ENCODE data around the gene TUBB4A.
A peak's percentile ranks its signal among the peaks of the same experiment; 100 is the strongest.
"Not testable (repeated sequence)": the region's sequence is repeated elsewhere in the genome, so short reads cannot be mapped to it uniquely, and the experiment has no call there.

Gene TUBB4A

DNA sequence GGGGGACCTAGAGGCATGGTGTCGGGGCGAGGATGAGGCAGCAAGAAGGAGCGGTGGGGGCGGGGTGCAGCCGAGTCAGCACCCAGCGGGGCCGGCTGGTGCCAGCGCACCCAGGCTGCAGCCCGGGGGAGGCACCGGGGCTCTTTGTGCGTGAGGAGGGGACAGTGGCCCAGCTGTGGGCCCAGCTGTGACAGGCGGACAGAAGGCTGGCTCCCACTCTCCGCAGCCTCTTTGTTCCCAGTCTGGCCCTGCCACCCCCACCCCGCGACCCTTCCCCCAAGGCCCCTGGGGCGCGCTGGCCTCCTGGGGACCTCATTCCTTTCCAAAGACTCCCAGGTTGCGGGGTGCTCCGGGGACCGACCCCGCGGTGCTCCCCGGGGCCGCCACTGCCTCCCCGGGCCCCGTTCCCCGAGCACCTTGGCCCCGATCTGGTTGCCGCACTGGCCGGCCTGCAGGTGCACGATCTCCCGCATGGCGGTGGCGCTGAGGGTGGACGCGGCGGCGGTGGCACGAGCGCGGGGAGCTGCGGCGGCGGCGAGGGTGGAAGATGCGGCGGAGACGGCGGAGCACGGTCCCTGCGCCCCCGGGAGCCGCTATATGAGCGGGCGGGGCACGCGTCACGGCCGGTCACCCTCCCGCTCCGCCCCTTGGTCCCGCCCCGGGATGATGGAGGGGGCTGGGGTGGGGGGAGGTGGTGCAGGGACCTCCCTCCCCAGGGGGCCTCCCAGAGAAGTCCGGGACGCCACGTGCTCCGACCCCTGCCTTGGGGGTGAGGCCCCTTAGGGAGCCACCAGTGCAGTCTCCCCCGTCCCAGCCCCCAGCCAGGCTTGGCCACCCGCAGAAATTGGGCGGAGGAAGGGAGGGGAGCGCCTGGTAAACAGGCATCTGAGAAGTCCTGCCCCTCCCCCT lies at the start of gene TUBB4A:
Gene TUBB4A, minus strand, starts transcription at position 570 of the 909 bp plus-strand sequence. Its CDS starts 97 bp downstream, at position 473.
- no peak for DNase-seq (ENCODE audit: low spot score)

DNA sequence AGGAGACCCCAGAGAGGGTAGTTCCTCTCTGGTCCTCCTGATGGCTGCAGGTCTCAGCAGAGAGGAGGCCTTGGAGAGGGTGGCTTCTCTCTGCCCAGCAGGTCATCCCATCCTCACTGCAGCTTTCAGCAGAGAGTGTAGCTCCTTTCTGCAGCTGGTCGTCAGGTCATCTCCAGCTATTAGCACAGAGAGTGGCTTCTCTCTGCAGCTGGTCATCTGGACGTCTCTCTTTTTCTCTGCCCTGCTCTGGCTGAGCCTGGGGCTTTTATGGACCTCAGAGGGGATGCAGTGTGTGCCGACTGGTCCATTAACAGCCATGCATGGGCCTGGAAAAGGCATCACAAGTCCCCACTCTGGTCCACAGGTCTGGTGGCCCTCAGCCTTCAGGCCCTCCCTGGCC lies 49.0 kb upstream of the TUBB4A start:
- DNase-seq (ENCODE audit: low spot score): no peak

DNA sequence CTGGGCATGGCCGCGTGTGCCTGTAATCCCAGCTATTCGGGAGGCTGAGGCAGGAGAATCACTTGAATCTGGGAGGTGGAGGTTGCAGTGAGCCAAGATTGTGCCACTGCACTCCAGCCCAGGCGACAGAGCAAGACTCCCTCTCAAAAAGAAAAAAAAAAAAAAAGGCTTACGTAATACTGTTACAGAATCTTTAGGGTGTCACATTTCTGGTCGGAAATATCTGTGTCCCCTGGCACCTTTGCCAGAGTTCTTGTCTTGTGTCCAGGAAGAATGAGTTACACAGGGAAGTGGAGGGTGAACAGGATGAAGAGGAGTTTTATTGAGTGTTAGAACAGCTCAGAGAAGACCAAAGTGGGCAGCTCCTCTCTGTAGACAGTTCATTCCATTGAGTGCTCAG lies 48.6 kb upstream of the TUBB4A start:
- not testable (repeated sequence) for DNase-seq (ENCODE audit: low spot score)

DNA sequence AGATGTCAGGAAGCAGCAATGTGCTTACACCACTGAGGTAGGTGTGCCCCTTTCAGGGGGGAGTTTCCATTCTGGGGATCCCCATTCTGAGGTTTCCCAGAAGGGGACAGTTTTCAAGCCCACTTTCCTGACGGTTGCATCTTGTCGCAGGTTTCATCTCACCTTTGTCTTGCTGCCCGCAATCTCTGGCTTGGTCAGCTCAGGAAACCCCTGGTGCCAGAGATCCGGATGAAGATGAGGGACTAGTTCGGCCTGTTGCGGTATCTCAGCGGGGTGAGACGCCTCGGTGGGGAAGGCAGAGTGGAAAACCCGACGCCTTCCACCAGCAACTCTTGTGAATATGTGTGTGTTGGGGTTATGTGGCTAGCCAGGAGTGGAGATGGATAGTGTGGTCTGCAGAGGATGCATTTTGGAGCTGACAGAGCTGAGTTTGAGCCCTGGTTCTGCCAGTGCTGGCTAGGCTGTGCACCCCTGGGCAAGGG lies 41.8 kb upstream of the TUBB4A start:
- DNase-seq (ENCODE audit: low spot score): no peak

DNA sequence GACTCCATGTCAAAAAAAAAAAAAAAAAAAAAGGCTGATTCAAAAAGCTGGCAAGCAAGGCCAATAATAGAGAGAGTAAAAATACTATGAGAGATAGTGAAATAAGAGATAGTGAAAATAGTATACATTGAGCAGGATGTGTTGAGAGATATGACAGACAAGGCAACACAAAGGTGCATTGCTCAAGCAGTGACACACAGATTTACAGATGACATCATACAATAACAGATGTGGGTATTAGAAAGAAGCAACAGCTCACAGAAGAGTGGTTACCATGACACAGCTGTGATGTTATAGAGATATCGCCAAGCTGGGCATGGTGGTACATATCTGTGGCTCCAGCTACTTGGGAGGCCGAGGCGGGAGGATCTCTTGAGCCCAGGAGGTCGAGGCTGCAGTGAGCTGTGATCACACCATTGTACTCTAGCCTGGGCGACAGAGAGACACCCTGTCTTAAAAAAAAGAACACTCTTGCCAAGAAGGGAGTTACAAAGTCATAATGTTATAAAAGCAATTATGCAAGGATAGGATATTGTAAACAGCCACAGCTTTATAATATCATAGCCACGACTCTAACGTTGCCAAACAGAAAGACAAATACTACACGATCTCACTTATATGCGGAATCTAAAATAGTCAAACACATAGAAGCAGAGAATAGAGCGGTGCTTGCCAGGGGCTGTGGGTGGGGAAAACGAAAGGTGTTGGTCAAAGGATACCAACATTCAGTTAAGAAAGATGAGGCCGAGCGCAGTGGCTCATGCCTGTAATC lies 39.0 kb upstream of the TUBB4A start:
- DNase-seq (ENCODE audit: low spot score): no peak

DNA sequence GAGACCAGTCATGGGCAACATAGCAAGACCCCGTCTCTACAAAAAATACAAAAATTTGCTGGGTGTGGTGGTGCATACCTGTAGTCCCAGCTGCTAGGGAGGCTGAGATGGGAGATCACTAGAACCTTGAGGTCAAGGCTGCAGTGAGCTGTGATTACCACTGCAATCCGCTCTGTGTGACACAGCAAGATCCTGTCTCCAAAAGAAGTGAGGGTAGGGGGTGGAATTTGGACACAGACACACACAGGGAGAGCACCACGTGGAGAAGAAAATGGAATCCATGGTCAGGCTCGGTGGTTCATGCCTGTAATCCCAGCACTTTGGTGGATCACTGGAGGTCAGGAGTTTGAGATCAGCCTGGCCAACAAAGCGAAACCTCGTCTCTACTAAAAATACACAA lies 37.4 kb upstream of the TUBB4A start:
- DNase-seq (ENCODE audit: low spot score): no peak

DNA sequence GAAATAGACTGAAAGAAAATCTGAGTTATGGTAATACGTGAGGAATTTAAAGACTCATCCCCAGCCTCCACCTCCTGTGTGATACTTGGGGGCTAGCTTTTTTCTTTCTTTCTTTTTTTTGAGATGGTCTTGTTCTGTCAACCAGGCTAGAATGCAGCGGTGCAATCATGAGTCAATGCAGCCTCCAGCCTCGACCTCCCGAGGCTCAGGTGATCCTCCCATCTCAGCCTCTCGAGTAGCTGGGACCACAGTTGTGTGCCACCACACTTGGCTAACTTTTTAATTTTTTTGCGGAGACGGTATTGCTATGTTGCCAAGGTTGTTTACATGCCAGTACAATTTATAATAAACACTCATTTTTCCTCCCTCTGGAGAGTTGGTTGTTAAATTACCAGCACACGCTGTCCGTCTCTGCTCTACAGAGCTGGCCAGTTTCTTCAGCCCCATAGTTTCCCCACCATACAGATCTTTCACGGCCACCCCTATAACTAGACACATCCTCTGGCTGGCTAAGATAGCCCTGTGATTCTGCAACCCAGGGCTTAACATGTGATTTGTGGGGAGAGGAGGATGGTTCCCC lies 33.5 kb upstream of the TUBB4A start:
- DNase-seq (ENCODE audit: low spot score): no peak

DNA sequence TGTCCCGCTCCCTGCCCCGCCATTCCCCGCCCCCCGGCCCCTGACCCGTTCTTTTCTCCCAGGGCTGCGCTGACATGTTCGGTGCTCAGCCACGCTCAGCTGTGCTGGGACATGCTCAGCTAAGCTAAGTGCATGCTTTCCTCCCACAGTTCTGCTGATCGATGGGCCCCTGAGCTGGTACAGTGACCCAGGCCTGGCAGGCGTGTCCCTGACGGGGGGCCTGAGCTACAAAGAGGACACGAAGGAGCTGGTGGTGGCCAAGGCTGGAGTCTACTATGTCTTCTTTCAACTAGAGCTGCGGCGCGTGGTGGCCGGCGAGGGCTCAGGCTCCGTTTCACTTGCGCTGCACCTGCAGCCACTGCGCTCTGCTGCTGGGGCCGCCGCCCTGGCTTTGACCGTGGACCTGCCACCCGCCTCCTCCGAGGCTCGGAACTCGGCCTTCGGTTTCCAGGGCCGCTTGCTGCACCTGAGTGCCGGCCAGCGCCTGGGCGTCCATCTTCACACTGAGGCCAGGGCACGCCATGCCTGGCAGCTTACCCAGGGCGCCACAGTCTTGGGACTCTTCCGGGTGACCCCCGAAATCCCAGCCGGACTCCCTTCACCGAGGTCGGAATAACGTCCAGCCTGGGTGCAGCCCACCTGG lies 32.5 kb upstream of the TUBB4A start:
- no peak for DNase-seq (ENCODE audit: low spot score)

DNA sequence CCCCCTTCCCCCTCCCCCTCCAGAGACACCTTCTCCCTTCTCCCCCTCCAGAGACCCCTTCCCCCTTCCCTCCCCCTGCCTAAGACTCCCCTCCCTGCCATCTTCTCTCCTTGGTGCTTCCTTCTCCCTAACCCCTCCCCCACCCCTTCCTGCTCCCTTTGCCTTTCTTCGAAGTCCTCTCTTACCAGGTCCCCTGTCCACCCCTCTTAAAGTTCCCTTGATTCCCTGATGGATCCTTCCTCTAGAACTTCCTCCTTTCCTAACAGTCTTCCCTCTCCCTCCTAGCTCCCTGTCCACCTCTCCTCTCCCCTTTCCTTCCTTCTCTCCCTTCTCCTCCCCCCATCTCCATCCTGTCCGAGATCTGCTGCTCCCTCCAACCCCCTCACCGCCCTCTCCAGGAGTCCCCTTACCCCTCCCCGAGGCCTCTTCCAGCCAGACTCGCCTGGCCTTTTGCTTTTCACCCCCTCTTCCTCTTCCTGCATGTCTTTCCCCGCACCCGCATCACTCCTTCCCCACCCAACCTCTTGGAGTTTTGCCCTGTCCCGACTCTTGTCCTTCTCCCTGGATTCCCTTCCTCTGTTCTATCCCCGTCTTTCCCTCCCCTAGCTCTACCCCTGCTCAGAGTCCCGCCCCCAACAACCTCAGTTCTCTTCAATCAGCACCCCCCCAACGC lies 31.8 kb upstream of the TUBB4A start:
- no peak for DNase-seq (ENCODE audit: low spot score)

DNA sequence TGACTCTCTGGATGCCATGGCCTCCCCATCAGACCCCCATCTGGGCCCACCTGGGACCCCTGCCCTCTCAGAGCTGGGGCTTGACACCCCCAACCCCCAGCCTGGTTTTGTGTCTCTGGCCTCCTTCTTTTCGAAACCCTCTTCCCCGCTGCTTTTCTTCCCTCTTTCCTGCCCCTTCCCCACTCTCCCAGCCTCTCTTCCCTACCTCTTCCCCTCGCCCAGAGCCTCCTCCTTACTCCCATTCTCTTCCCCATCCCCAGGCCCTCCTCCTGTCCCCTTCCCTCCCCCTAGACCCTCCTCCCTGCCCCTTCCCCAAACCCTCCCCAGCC lies 30.9 kb upstream of the TUBB4A start:
- DNase-seq (ENCODE audit: low spot score): no peak

DNA sequence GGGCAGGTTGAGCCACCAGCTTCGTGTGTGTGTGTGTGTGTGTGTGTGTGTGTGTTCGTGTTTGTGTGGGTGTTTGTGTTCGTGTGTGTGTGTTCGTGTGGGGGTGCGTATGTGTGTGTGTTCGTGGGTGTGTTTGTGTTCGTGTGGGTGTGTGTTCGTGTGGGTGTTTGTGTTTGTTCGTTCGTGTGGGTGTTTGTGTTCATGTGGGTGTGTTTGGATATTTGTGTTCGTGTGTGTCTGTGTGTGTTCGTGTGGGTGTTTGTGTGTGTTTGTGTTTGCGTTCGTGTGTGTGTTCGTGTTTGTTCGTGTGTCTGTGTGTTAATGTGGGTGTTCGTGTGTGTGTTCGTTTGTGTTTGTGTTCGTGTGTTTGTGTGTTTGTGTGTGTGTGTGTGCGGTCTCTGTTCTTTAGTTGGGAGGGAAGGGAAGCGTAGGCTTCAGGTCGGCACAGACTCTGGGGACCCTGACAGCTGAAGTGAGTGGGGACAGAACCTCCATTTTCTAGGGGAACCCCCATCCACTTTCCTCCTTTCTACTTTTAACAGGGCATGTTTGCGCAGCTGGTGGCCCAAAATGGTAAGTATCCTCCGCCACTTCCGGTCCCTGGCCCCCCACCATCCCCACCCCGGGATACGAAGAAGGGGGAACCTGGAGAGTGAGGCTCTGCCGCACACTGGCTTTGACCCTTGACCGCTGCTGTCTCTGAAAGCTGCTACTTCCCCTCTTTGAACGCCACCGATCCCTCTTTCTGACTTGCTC lies 30.3 kb upstream of the TUBB4A start:
- no peak for DNase-seq (ENCODE audit: low spot score)

DNA sequence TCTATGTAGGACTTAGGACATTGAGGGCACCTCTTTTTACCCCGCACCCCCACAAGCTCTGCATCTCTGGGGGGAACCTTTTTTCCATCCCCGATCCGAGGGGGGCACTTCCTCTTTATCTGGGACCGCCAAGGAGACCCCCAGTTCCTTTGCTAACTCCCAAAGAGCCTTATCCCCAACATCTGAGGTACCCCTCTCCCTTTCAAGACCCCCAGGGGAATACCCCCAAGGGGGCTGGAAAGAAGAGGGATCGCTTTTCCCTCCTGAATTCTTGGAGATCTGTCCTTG lies 29.8 kb upstream of the TUBB4A start:
- DNase-seq (ENCODE audit: low spot score): no peak

DNA sequence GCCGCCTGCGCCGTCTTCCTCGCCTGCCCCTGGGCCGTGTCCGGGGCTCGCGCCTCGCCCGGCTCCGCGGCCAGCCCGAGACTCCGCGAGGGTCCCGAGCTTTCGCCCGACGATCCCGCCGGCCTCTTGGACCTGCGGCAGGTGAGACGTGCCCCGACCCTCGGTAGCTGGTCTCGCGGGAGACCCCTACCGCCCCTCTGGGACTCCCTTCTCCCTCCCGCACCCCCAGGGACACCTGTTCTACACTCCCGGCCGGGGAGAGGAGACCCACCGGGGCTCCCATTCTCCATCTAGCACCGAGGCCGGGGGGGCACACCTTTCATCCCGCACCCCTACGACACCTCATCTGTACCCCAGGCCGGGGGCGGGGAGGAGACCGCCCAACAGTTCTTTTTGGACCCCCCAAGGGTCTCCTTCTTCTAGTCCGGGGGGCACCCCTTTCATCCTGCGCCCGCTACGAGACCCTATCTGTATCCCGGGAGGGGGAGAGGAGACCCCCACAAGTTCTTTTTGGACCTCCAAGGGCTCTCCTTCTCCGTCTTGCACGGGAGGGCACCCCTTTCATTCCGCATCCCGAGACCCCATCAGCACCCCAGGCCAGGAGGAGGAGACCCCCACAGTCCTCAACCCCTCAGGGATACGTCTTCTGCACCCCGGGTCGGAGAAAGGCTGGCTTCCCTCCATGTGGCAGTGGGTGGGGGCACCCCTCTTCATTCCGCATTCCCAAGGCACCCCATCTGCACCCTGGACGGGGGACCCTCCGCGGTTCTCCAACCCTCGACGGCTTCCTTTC lies 29.2 kb upstream of the TUBB4A start:
- DNase-seq (ENCODE audit: low spot score): no peak

DNA sequence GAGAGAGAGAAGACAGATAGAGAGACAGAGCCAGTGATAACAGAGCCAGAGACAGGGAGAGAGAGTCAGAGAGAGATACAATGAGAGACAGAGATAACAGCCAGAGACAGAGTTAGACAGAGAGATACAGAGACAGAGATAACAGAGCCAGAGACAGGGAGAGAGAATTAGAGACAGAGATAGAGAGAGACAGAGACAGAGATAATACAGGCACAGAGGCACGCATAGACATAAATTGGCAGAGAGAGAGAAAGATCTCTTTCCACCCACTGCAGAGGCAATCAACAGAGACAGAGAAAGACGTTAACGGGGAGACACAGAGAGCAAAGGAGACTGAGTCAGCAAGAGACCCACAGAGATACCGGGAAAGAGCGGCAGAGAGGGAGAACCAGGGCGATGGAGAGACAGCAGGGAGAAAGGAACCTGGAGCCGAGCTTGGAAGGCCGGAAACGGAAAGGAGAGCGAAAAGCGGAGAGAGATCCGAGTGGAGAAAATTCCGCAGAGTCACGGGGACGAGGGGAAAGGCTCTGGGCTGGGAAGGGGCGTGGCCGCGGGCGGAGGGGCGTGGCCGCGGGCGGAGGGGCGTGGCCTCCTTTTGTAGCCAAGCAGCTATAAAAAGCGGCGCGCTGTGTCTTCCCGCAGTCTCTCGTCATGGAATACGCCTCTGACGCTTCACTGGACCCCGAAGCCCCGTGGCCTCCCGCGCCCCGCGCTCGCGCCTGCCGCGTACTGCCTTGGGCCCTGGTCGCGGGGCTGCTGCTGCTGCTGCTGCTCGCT lies 28.5 kb upstream of the TUBB4A start, which contains the start of gene TNFSF9:
Gene TNFSF9, plus strand, starts transcription at position 641 of the 777 bp plus-strand sequence. Its CDS starts 11 bp downstream, at position 652.
- DNase-seq (ENCODE audit: low spot score): peak; percentile 97

DNA sequence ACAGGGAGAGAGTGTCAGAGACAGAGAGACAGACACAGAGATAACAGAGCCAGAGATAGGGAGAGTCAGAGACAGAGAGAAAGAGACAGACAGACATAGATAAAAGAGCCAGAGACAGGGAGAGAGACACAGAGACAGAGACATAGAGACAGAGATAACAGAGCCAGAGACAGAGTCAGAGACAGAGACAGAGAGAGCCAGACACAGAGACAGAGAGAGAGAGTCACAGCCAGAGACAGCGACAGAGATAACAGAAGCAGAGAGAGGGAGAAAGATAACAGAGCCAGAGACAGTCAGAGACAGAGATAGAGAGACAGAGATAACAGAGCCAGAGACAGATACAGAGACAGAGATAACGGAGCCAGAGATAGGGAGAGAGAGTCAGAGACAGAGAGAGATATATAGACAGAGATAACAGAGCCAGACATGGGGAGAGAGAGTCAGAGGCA lies 27.9 kb upstream of the TUBB4A start:
- DNase-seq (ENCODE audit: low spot score): no peak

DNA sequence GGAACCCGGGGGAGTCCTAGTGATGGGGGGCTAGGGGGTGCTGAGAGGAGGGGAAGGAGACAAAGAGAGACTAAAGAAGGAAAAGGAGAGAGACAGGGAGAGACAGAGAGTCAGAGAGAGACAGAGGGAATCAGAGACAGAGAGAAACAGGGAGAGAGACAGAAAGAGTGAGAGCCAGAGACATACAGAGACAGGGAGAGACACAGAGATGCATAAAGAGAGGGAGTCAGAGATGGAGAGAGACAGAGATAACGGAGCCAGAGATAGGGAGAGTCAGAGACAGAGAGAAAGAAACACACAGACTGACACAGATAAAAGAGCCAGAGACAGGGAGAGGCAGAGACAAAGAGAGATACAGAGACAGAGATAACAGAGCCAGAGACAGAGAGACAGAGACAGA lies 27.2 kb upstream of the TUBB4A start:
- DNase-seq (ENCODE audit: low spot score): no peak

DNA sequence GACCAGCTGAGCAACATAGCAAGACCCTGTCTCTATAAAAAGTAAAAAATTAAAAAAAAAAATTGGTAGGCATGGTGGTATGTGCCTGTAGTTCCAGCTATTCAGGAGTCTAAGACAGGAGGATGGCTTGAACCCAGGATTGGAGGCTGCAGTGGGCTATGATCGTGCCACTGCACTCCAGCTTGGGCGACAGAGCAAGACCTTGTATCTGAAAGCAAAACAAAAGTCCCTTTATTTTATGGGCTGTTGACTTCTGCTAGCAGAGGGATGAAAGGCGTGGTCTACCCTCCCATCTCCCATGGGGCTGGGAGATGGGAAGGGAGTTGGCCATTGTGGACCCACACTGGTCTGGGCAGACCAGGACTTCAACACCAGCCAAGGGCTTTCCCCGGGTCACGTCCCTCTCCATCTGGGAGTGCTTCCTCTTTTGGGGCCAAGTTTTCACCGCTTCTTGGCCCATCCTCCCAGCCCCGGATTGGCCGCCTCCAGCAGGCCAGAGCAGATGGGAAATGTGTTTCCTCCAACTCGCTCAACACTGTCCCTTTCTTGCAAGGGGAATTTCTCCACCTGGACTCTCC lies 26.5 kb upstream of the TUBB4A start:
- no peak for DNase-seq (ENCODE audit: low spot score)

DNA sequence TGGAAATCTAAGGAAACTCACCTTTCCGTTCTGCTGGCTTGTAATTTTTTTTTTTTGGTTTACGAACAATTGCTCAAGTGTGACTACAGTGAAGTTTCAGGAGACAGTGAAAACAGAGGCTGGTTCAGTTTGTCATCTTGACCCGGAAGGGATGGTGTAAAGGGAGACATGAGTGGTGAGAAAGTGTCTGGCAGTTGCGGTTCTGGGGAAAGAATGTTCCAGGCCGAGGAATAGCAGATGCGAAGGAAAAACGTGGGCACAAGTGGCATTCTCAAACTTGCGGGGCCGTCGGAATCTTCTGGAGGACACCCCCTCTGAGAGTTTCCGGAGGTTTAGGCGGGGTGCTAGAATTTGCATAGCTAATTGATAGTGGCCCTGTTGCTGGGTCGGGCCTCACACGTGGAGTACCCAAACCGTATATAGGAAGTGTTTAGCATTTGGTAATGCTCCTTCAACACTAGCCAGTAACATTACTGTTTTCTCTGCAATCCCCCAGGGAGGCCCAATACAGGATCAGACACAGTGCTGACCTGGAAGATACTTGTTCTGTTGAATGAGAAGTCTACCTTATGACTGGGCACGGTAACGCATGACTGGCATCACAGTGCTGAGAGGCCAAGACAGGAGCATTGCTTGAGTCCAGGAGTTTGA lies 25.9 kb upstream of the TUBB4A start:
- DNase-seq (ENCODE audit: low spot score): no peak
